HG03196 (cell line): ENCODE results near the gene THSD4.

Experiments used
- ATAC-seq: cut with Tn5 transposase; IDR thresholded peaks from one replicate; pipeline ENCODE4 v1.9.1; 2021; ENCODE audit not compliant: unreplicated experiment

THSD4 gene

DNA sequence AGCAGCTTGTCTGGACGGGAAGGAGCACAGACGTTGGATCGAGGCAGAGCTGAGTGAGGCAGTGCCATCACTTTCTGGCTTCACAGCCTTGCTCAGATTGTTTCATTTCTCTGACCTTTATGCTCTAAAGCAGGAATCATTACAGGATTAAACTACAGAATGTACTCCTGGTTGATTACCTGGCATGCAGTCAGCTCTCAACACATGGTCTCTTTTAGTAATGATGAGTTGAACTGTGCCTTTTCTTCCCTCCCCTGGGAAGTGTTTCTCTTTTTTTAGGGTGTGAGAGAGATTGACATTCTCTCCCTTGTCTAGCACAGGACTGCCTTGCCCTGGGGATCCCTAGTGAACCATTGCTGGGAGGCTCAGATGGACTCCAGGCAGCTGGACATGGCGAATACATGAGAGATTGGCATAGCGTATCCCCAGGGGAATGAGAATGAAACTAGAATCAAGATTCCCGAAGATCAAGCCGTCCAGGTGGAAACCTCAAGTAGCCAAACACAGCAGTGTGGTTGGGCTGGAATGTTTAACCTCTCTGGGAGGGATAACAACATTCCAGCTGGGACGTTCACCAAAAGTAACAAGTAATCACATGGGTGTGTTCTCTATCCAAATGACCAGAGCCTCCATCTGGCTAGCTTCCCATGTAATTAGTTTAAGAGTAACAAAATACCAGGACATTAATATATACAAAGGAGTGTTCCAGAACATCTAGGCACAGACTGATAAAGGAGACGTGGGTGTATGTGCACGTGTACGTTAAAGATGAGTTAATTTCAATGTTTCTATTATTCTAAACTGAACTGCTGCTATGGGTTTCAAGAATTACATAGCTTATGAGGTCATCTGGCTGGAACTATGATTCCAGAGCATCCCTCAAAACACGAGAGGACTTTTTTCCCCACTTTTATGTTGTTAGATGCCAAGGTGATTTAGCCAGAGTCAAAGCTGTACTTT is 576.5 kb downstream of the THSD4 start:
- no peak for ATAC-seq

DNA sequence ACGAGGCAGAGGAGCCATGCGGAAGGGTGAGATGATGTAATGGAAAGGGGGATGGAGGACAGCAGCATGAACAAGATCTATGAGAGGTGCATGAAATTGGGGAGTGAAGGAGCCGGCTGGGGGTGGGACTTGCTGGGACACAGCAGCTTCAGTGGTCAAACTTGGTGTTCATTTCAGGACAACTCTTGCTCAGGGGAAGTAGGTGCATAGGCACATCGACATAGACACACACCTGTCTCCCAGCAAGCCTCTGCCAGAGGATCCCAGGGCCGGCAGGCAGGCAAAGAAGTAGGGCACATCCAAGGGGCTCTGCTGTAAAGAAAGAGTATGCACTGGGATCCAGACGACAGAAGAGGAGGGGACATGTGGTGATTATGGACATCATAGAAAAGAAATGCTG is 582.0 kb downstream of the THSD4 start:
- no peak for ATAC-seq

DNA sequence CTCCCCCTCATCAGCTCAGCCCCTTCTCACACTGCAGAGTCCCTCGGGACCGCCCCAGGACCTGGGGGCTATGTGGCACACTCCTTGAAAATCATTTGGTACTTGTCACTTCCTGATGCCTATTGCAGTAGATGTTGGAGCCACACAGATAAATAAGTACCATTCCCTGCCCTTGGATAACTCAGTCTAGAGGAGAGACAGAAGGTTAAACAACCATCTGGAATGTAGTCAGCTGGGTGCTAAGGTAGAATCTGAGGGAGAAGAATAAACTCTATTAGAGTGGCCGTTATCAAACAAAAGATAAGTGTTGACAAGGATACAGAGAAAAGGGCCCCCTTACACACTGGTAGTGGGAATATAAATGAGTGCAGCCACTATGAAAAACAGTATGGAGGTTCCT is 582.8 kb downstream of the THSD4 start:
- ATAC-seq, result no peak

DNA sequence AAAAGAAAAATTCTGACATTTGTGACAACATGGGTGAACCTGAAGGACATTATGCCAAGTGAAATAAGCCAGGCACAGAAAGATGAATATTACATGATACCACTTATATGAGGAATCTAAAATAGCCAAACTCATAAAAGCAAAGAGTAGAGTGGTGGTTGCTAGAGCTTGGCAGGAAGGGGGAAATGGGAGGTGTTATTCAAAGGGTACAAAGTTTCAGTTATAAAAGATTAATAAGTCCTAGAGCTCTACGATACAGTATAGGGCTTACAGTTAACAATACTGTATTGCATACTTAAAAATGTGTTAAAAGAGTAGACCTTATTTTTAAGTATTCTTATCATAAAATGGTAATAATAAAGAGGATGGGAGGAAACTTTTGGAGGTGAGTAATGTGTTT is 583.5 kb downstream of the THSD4 start:
- no peak for ATAC-seq

DNA sequence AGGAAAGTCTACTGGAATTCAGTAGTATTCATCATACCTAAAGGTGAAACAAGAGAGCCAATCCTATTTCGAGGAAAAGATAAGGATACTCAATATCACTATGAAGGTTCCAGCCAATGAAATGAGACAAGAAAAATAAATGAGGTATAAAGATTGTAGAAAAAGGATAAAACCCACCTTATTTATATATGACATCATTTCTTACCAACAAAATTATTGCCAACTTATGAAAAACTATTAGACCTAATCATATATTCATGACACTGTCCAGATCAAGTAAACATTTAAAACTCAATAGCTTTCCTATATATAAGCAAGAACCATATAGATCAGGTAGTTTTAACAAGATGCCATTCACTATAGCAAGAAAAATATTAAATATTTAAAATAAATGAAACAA is 584.7 kb downstream of the THSD4 start:
- no peak for ATAC-seq

DNA sequence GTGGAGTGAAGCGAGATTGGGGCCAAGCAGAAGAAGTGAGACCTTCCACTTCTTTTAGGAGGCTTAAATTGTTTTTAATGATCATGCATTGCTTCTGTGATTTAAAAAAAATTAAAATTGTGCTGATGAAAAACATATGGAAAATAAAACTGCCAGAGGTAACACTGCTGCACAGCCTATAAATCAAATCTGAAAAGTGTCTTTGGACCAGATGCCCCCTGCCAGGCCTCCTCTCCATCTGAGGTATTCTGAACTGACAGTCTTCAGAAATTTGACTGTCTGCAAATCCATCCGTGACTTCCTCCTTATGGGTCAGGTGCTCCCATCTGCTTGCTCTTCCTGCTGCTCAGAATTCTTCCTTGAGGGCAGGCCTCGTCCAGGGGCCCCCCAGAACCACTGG is 586.5 kb downstream of the THSD4 start:
- no peak for ATAC-seq

DNA sequence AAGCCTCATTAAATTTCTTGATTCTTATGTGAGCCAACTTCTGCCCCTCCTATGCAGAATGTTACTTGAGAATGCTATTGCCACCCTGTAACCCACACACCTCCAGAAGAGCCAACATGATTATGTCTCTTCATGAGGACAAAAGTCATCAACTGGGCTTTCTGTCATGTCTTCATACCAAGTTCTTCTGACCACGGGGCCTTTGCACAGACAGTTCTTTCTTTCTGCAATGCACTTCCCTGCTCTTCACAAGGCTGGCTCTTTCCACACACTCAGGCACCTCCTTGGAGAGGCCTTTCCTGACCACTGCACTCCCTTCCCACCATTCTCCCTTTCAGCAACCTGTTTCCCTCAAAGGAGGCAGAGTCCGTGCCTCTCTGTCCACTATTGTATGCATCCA is 587.2 kb downstream of the THSD4 start:
- no peak for ATAC-seq

DNA sequence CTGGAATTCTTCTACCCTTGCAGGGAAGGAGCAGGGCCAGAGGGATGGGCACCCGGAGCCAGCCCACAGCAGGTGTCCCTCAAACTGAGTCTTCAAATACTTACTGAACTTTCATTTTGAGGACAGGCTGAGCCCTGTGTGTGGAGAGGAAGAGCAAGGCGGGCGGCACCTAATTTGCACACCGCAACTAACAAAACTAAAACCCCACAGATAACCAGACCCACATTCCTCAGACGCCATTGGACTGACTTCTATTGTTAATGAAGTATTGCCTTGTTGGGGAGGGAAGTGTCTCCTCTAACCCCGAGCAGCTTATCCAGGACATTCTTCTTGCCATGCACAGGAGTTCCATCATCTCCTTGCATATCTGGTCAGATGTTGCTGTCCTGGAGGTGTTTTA is 589.9 kb downstream of the THSD4 start:
- ATAC-seq, result no peak

DNA sequence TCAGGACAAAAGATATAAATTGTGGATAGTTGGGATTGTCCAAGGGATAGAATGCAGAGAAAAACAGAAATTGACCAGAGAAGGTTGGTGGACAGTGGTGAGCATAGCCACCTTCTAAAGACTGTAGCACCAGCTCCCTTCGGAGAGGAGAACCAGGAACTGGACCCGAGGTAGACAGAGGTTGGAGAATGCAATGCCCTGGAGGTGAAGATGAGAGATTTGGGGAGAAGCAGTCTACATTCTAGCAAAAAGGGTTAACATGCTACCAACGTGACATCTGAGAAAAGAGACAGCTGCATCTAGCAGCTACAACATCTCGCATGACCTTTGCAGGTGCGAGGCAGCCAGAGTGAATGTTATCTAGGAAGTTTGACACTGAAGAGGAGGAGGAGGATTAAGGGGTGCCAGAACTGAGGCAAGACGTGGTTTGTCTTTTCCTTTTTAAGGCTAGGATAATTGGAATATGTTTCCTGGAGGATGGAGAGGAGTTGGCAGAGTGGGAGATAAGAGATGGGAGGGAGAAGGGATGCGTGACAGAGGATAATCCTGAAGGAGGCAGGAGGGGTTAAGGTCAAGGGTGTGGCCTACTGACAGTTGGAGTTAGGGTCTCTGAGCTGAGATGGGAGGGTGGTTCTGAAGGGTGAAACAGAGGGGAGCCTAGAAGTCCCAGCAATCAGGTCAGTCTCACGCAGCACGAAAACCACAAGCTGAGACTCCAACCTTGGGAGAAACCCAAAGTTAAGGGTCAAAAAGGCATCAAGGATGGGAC is 591.4 kb downstream of the THSD4 start:
- ATAC-seq, result no peak

DNA sequence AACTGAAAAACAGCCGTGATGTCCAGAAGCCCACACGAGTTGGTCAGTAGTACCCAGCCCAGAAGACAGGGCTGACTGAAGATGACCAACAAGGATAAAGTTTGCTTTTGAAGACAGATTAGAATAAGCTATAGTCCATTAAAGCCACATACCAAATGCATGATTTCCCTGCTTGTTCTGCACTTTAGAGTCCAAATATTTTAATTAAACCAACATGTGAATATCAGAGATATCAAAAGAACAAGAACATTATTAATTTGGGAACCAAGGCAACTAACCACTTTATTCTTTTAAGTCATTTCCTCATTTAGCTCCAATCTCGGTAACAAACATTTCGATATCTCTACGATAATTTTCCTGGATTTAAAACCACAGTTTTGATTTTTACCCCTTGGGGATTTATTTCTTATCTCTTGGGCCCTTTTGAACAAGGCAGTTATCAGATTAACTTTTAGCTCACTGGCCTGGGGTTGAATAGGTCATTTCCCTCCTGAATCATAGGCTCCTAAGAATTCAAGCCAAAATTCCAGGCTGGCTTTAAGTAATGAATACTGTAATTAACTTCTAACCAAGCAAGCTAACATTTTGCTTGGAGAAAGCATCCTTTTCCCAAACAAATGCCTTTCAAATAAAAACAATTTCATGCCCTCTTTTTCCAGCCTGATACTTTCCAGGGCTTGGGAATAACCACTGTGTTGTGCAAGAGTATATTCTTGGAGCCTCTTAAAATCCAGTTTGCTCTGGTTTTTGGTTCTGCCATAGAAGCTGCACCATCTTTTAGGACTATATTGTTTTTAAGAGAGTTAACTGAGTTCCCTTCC is 592.2 kb downstream of the THSD4 start:
- no peak for ATAC-seq

DNA sequence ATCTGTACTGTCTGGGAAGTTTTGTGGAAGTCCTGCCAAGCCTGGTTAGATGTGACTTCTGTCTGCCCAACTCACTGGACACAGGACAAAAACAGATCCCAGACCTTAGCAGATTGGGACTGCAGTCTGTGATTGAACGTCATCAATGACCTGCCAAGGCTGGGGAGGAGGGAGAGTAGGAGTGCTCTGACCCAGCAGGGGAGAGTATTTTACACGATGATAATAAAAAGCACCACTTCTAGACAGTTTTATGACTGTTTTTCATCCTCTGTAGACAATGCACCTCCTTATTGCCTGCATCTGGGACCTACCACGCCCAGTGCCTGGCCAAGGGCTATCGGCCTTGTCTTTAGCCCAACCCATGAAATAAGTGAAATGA is 592.8 kb downstream of the THSD4 start:
- ATAC-seq, result no peak

DNA sequence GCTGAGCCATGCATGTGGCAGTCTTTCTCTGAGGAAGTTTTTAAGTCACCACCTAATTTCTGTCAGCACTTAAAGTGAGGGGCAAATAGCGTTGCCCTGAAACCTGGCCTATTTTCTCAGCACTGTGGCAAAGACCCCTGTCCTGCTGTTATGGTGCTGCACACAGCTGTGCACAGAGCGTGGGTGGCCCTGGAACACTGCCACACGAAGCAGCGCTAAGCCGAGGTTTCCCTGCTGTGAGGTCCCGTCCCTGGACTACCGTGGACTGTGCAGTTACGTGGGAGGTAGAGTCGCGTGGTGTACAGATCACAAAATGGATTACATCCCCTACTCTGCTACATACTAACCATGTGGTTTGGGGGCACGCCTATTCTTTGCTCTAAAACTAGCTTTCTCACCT is 593.5 kb downstream of the THSD4 start:
- ATAC-seq, result no peak

DNA sequence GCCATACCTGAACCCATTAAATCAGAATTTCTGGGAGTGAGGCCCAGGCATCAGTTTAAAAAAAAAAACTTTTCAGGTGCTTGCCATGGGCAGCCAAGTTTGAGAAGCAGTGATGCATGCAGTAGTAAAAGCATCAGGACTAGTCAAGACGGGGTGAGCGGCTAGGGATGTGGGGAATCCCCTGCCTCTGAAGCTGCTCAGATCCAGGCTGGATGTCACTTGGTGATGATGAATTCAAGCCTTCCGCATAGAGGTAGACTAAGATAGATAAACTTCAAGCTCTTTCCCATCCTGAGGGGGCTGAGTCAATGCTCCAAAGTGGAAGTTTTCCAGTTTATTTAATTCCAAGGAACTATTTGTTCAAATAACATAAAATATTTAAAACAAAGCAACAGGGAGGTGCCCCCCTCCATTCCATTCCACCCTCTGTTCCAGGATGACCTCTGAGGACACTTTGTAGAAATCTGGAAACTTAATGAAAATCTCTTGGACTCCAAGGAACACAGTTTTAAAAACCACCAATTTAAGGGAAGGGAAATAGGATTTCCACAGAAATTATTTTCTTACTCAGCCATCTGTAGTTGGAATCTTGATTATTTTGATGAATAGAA is 594.6 kb downstream of the THSD4 start:
- no peak for ATAC-seq

DNA sequence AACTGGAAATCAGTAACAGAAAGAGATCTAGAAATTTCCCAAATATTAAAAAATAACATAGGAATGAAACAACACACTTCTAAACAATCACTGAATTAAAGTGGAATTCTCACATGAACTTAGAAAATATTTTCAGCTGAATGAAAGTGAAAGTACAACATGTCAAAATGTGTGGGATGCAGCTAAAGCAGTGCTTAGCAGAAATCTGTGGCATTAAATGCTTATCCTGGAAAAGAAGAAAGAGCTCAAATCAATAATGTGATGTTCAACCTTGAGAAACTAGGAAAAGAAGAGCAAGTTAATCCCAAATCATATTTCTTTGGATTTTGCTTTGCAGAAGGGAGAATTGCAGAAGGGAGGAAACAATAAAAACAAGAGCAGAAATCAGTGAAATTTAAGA is 596.9 kb downstream of the THSD4 start:
- no peak for ATAC-seq

DNA sequence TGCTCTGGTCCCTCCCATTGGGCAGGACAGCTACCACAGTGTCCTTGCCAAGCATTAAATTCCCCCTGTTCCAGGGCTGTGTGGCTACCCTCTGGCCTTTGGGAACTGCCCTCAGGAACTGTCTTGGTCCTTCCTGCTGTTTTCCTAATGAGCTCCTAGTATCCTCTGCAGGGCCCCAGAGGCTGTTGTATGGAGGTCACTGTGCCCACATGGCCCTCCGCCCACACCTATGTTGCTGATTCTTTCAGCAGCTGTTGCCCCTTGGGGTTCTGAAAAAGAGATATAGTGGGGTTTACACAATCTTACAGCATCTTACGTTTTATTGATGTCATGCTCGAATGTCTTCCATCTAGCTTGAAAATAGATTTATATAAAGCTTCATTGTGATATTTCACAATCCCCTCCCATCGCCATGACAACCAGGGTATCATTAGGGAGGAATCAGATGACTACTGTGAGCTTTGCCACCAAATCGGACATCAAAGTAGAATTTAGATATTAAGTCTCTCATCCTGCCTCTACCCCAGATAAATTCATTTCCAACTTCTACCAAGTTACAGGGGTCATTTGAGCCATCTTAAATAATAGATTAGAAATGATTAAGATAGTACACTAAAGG is 598.0 kb downstream of the THSD4 start:
- ATAC-seq, result no peak

DNA sequence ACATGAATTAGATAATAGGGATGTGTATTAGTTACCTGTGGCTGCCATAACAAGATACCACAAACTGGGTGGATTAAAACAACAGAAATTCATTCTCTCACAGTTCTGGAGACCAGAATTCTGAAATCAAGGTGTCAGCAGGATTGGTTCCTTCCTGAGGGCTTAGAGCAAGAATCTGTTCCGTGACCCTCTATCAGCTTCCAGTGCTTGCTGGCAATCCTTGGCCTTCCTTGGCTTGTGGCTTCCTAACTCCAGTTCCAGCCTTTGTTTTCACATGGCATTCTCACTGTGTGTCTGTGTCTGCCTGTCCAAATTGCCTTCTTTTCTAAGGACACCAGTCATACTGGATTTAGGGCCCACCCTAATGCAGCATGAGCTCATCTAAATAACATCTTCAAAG is 600.6 kb downstream of the THSD4 start:
- no peak for ATAC-seq

DNA sequence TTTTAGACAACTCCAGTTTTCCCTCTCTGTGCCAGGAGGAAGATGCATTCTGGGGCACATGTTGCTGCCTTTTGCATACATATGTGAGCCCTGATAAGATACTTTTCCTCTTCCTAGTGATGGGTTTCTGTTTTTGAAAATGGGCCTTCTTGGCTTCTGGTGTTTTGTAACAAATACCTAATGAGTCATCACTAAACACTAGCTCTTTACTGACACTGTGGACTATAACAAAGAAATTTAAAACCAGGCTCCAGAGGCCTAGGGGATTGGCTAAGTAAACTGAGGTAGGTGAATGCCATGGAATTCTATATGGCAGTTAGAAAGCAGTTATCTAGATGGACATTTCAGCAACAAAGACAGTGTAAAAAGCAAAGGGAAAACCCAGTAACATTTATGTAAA is 601.7 kb downstream of the THSD4 start:
- ATAC-seq, result no peak

DNA sequence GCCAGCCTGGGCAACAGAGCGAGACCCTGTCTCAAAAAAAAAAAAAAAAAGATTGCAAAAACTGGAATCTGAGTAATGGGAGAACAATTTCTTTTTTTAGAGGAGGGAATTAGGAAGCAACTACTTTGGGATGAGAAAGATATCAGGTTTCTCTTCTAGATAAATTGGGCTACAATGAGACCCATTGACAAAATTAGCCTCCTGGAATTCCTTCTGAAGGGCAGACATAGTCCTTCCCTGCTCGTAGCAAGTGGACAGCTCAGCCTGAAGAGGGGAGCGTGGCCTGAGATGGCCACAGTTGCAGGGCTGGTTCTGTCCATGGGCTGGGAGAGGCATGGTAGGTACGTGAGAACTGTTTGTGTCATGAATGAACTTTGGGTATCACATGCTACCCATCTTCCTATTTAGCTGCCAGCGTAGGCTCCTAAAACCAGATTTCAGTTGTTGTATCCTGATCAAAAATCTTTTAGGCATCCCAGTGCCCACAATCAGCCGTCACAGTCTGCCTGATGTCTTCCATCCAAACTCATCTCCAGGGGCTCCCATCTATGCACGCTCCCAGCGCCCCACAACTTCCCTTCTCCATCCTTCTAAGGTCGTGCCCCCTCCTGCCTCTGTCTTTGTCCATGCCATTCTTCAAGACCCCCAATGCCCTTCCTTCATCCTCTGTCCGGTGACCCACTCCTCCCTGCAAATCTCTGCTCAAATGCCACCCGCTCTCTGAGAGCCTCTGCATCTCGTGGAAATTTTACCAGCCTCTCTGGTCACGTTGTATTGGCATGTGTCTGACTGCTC is 603.0 kb downstream of the THSD4 start:
- no peak for ATAC-seq

DNA sequence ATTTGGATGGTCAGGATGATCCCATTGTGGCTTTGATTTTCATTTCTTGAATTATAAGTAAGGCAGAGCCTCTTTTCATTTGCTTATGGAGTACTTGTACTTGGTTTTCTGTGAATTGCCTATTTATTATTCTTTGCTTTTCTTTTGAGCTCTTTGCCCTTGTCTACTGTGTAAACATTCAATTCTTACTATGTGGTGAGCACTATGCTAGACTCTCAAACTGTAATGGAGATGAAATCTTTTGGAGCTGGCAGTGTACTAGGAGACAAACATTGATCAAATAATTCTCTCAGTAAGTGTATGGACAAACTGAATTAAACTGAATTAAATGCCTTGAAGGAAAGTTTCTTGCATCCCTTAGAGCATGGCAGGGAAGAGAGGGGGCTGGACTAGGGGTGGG is 608.1 kb downstream of the THSD4 start:
- ATAC-seq, result no peak
